ENCODE measurements around the gene PCYOX1L.

The PCYOX1L gene

DNA sequence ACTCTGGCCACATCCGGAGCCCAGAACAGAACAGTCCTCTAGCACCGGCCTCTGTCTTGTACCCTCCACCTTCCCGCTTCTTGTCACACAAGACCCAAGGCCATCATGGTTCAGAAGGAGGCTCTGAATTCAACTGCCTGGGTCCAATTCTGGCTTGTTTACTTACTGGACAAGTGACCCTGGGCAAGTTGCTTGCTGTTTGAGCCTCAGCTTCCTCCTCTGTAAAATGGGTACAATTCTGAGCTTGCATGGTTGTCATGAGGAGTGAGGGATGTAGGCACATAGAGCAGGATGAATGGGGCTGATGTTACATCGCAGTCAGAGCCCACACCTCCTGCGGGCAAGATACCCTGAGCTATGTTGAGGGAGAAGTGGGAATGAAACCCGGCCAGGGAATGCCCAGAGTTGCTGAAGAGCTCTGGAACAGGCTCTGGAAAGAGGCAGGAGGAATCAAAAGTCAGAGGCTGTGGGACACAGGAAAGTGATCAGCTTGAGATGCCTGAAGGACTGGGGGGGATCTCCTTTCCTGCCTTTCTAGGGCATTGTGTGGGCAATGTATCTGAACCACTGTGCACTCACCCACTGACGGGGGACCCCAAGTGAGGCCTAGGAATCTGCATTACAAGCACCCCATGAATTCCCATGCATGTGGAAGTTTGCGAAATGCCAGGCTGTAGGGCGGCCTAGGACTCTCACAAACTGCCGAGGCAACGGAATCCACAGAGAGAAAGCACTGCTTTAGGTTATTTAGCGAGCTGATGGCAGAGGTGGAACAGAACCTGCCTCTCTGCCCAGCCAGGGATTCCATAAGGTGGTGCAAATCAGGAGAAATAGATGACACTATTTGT is 50.6 kb downstream of the PCYOX1L start:
- no peak for DNase-seq

DNA sequence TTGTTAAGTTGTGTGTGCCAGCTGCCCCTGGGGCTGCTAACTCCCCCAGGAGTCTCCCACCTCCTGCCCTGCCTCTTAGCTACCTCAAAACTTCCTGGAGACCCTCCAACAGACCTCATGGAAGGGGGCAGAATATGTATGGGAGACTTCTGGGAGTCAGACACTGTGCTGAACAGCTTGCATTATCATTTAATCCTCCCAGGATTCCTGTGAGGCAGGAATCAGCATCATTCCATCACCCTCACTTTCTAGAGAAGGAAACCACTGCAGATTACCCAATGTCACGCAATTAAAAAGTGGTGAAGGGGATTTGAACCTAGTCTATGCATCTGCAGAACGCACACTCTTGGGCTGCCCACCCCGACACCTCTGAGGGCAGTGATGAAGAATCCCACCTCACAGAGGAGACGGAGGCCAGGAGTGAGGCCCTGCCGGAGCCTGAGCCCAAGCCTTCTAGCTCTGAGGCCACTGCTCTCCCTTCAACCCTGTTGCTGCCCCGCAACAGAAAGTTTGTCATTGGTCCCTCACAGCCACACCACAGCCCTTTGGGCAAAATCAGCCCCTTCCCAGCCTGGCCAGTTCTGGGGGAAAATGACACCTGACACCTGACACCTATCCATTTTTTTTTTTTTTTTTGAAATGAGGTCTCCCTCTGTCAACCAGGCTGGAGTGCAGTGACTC is 51.6 kb downstream of the PCYOX1L start:
- no peak for DNase-seq

DNA sequence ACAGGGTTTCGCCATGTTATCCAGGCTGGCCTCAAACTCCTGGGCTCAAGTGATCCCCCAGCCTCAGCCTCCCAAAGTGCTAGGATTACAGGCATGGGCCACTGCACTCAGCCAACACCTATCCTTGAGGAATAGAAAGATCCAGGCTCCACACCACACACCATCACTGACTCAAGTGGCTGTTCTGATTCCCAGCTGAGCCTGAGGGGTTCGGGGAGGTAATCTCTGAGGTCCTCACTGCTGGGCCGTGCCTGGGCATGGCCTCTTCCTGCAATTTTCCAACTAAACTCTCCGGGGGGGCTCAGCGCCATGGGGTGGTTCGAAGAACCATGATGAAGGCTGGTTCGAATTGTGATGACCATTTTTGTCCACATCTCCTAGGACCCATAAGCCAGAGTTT is 52.2 kb downstream of the PCYOX1L start:
- DNase-seq: no peak

DNA sequence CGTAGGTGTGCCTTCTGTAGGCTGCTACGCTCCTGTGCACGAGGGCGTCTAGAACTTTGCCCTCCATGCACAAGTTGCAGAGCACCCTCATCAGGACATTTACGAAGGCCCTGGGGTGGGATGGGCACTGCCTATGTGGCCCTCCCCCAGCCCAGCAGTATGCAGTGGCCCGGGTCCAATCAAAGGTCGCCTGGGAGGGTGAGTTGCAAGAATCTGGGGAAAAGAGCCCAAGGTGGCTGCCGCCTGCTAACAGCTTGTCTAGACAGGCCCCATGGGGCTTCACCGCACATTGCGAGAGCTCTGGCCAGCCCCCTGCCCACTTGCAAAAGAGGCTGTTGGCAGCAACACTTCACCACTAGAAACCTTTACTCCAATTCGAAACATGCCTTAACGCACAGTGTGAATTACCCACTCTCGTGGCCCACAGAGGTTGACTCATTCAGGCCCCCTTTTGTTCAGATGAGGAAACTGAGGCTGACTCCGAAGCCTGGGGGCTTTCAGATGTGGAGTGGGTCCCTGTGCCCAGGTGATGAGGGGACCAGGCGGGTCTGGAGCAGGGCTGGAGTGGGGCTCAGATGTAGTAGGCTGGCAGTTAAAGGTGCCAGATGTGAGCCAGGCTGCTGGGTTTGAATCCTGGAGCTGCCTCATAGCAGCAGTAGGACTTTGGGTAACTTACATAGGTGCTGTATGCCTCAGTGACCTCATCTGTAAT is 53.0 kb downstream of the PCYOX1L start:
- no peak for DNase-seq

DNA sequence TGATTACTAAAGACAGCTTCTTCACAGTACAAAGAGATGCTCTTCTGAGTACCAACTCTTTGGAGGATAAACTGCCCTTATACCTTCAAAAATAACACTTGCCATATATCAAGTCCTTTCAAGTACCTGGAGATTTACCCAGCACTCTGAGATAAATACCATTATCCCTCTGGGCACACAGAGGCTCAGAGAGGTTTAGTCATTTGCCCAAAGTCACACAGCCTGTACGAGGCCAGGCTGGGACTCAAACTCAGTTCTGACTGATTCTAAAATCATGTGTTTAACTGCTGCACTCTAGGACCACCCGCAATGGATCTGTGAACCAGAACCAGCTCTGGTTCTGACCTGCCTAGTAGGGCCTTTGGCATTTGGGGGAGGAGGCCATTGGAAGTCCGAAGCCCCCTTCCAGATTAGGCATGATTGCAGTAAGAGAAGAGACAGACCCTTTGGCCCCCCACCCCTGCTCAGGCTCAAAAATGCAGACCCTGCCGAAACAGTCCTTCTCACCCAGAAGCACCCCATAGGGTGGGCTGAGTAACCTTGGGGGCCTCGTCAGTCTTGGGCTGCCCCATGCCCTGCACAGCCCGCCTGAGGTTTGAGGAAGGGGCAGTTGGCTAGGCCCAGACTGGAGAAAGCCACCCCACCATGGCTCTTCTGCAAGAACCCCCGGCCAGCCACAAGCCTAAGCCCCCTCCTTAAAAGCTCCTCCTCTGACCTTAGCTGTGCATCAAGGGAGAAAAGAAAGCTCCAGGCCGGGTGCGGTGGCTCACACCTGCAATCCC is 54.1 kb downstream of the PCYOX1L start:
- no peak for DNase-seq

DNA sequence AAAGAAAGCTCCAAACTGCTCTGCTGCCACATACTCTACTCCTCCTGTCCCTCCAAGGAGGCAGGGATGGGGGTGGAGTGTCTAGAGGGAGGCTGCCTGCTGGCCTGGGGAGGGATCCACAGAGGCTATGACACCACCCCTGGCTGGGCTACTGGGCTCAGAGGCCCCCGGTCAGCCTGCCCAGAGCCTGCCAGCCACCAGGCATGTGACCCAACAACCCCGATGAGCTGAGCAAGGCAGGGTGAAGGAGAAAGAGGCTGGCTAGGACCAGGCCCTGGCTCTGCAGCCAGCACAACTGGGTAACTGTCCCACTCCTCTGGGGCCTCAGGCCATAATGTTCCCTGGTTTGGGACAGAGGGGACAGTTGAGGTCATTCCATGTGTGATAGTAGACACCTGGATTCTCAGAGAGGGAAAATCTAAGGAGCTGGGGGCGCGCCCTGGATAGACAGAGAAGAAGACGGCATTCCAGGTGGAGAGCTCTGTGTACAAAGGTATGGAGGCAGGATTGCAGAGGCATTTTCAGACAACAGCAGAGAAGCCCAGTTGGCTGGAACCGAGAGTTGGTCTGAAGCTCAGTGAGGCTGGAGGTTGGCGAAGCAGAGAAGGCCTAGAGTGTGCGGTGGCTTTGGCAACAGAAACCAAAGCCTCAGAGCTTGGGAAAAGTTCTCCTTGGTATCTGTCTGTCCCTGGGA is 55.1 kb downstream of the PCYOX1L start:
- no peak for DNase-seq

DNA sequence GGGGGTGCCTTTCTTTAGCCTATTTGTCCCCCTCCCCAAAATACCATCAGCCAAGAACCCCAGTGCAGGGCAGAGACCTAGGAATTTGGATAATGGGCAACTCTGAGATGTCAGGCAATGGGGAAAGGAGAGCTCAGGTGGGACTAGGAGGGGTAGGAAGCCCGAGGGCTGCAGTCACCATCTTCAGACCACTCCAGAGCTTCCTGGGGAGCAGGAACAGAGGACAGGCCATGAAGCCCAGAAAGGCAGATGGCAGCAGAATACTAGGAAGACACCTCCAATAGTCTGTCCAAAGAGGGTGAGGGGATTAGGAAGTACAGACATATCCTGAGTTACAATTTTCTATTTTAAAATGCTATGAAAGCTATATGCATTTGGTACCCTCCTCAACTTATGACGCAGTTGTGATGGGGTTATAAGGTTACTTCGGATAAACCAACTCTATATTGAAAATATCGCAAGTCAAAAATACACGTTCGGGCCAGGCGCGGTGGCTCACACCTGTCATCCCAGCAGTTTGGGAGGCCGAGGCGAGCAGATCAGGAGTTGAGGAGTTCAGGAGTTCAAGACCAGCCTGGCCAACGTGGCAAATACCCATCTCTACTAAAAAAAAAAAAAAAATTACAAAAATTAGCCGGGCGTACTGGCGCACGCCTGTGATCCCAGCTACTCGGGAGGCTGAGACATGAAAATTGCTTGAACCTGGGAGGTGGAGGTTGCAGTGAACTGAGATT is 55.8 kb downstream of the PCYOX1L start:
- no peak for DNase-seq

DNA sequence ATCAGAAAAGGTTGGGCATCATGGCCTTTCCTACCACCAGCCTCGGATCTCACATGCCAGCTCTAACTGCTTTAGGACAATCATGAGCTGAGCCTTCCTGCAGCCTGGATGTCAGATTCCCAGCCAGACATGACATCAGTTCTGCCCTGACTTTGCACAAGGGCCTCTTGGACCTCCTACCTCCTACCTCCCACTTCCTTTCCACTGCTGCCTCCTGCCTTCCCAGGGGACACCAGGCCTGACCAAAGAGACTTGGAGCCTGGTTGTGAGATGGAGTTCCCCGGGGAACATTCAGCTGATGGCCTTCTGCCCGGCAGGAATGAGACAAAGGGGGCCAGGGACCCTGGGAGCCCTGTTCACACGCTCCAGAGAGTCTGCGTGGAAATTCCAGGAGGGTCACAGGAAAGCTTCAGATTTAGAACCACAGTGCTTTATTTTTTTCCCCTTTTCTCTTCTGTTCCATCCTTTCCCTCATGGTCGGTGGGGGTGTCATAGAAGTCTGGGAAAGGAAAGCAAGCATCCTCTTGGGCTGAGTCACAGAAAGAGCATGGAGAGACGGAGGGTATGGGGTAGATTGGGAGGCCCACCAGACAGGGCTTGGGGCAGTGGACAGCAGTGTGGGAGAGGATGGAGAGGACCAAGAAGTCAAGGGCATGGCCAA is 56.7 kb downstream of the PCYOX1L start:
- DNase-seq: peak; percentile 69

DNA sequence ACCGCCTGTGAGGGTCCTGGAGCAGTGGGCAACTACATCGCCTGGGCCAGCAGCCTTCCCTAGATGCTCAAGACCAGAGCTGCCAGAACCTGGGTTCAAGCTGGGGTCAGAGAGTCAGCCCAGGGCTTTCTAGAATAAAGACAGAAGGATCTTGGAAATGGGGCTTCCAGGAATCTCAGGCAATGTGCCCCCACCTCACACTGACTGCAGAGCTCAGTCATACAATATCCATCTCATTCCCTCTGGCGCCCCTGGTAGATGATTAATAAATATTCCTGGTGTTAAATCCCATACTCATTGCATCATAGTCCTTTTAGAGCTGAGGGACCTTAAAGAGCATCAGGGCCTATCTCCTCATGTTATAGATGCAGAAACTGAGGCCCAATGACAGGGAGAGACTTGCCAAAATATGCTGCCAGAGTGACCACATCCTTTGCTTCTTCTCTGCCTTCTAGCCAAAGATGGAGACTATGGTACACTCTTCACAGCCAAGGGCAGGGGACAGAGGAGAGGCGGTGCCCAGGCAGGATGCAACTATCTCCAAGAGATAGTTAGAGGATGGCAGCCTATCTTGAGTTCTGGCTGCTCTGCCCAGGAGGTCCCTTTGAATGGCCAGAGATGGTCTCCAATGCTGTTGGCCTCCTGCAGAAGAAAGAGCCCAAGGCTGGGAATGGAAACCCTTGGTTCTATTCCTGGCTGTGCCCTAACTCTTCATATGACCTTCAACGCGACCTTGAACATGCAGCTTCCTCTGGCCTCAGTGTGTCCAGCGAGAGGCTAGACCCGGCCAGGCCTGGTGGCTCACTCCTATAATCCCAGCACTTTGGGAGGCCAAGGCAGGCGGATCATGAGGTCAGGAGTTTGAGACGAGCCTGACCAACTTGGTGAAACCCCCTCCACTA is 57.5 kb downstream of the PCYOX1L start:
- peak; percentile 59 for DNase-seq

DNA sequence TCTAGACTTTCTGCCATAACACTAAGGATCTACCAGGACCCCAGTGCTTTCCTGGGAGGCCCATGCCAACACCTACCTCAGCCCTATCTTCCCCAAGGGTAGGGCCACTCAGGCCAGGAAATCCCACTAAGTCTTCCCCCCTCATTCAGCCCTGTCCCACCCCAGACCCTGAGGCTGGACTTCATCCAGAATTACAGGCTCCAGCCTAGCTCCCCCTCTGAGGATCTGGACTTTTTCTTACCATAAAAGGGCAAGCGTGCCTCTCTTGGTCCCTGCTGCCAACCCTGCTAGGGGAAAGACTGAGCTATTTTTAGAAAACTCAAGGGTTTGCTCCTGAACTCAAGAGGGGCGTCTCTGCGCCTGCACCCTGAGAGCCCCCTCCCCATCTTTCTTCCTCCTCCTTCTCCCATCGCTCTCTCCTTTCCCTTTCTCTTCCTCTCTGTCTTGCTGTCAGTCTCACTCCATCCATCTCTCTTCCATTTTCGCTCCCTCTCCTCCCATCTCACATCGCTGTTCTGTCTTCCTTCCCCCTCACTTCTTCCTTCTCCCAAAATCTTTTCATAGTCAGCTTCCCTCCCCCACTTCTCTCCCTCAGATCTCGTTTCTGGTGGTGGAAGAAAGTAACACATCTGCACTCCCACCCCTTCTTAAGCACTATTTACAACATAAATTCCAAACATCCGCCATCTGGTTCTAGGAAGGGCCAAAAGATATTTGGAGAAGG is 59.3 kb downstream of the PCYOX1L start:
- peak; percentile 73 for DNase-seq

DNA sequence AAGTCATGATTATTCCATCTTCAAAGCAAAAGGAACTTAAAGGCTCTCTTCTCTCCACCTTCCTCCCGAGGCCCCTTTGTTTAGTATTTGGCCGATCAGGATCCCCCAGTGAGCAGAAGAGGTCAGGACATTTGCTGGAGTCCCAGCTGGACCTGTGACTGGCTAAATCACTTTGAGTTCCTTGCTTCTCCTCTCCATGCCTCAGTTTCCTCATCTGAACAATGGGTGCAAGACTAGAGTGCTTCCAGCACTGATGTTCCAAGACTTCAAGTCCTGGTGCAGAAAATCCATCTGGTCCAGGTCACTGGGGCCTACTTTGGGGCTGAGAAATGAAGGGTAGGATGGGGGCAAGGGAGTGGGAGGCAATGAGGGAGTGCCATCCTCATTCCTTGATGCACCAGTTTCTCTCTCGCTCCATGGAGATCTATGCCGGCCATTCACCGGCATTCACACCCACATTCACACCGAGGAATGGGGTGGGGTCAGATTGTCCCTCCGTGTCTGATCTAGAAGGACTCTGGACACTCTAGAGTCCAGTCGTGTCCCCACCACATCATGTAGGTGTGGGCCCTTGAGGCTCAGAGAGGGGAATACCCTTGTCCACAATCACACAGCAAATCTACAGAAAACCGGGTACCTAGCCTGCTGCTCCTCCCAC is 60.0 kb downstream of the PCYOX1L start:
- no peak for DNase-seq

DNA sequence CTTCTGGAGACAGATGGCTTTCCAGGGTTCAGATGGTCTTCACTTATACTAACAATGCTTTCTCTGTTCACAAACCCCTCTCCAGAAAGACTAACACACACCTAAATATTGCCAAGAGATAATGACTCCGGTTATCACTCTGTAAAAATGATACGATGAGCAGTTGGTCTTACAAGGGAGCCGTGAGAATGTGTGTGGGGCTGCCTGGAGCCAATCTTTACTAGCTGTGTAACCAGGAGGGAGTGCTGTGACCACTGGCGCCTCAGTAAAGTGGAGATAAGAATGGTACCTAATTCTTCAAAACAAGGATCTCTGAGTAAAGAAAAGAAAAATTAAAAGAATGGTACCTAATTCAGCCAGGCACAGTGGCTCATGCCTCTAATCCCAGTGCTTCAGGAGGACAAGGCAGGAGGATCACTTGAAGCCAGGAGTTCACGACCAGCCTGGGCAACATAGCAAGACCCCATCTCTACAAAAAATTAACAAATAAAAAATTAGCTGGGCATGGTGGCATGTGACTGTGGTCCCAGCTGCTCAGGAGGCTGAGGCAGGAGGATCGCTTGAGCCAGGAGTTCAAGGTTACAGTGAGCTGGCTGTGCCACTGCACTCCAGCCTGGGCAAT is 61.2 kb downstream of the PCYOX1L start:
- no peak for DNase-seq

Data from fibroblast of skin of abdomen (primary cell).